Fibroblast of lung (primary cell): Measurements from ENCODE around the gene UBL7. TPM values are rescaled to one million over a fixed set of nuclear protein-coding genes. Genes with fewer than 3 reads are reported as not detected.
A peak's percentile ranks its signal among the peaks of the same experiment; 100 is the strongest.
"Not testable (repeated sequence)": the region's sequence is repeated elsewhere in the genome, so short reads cannot be mapped to it uniquely, and the experiment has no call there.

Experiments used
- DNase-seq, 2 donors: peaks; one replicate each; pipeline versions ENCODE4 v3.0.0 to v3.0.0-alpha.2; 2010; ENCODE audit warnings: low read depth in 2 of 2
- H2AFZ ChIP-seq: 2 replicates; pipeline ENCODE4 v1.5.1; 2012; ENCODE audit warnings: low read length, control low read depth, inconsistent platforms
- H3K27ac ChIP-seq: 2 replicates; pipeline ENCODE4 v1.5.1; 2011; ENCODE audit warnings: low read length, control low read depth; ENCODE audit not compliant: insufficient read depth
- H3K27me3 ChIP-seq: 2 replicates; pipeline ENCODE4 v1.5.1; 2011; ENCODE audit warnings: mild to moderate bottlenecking, low read length; ENCODE audit not compliant: control insufficient read depth, insufficient read depth
- H3K36me3 ChIP-seq: 2 replicates; pipeline ENCODE4 v1.5.1; 2011; ENCODE audit warnings: low read length; ENCODE audit not compliant: control insufficient read depth, insufficient read depth
- H3K4me1 ChIP-seq: 2 replicates; pipeline ENCODE4 v1.5.1; 2011; ENCODE audit warnings: low read length; ENCODE audit not compliant: control insufficient read depth, insufficient read depth; ENCODE audit errors: extremely low read depth
- H3K4me2 ChIP-seq: 2 replicates; pipeline ENCODE4 v1.5.1; 2011; ENCODE audit warnings: low read length, control low read depth; ENCODE audit not compliant: insufficient read depth; ENCODE audit errors: extremely low read depth
- H3K4me3 ChIP-seq, 4 experiments: fragments of 200-600 bp in 1 of 4; sonication (generic) in 1 of 4; replicated peaks in 1 of 4; 2 replicates each; pipeline ENCODE4 v1.5.1; 2011 to 2016; ENCODE audit warnings: low read length in 4 of 4, low read depth in 3 of 4, mild to moderate bottlenecking in 3 of 4, control low read depth in 2 of 4, inconsistent platforms in 1 of 4, mixed read lengths in 1 of 4; ENCODE audit not compliant: insufficient read depth in 1 of 4; ENCODE audit errors: control extremely low read depth in 1 of 4
- H3K79me2 ChIP-seq: 2 replicates; pipeline ENCODE4 v1.5.1; 2012; ENCODE audit warnings: mild to moderate bottlenecking, low read length, inconsistent platforms; ENCODE audit not compliant: control insufficient read depth, insufficient read depth
- H3K9ac ChIP-seq: 2 replicates; pipeline ENCODE4 v1.5.1; 2011; ENCODE audit warnings: mild to moderate bottlenecking, low read length, control low read depth; ENCODE audit not compliant: insufficient read depth
- H3K9me3 ChIP-seq: 2 replicates; pipeline ENCODE4 v1.5.1; 2012; ENCODE audit warnings: low read depth, low read length; ENCODE audit not compliant: control insufficient read depth, insufficient read depth
- H4K20me1 ChIP-seq: 2 replicates; pipeline ENCODE4 v1.5.1; 2011; ENCODE audit warnings: low read length; ENCODE audit not compliant: control insufficient read depth, insufficient read depth; ENCODE audit errors: extremely low read depth
- CTCF ChIP-seq, 2 donors: IDR thresholded peaks in 1 of 2; conservative IDR thresholded peaks in 1 of 2; 1 replicate in 1 of 2; 2 replicates in 1 of 2; pipeline ENCODE4 v1.5.1; 2011 to 2012; ENCODE audit warnings: low read length in 2 of 2, control low read depth in 1 of 2, inconsistent platforms in 1 of 2, low read depth in 1 of 2, mild to moderate bottlenecking in 1 of 2
- EZH2 ChIP-seq: IDR thresholded peaks from 2 replicates; pipeline ENCODE4 v1.5.1; 2012; ENCODE audit warnings: low read length, control low read depth, mild to moderate bottlenecking; ENCODE audit errors: missing control alignments
- polyA plus RNA-seq, 2 donors: library from polyadenylated mRNA; depleted of rRNA in 1 of 2; stranded (reverse) in 1 of 2; unstranded in 1 of 2; fragments of >200 nt; gene quantifications; 2 replicates each; pipeline ENCODE4 v1.2.1, GENCODE V29; 2011 to 2012; ENCODE audit warnings: missing spikeins in 1 of 2
- total RNA-seq: library from RNA; depleted of rRNA; stranded (reverse); fragments of >200 nt; gene quantifications from 2 replicates; pipeline ENCODE4 v1.2.1, GENCODE V29; 2014

UBL7 gene
- total and polyA plus RNA-seq, 2 donors (not counting 1 experiment from before 2014, with no cell fraction given): 31.9 to 36.8 TPM

- no peak overlapping the region for H3K4me3 ChIP-seq
- no peak overlapping the region for H2AFZ ChIP-seq
- H4K20me1 ChIP-seq: no peaks in the 10 kb centered on the region
- H3K79me2 ChIP-seq: no peaks in the 10 kb centered on the region
- no peak overlapping the region for H3K4me2 ChIP-seq
- H3K27me3 ChIP-seq: no peaks in the 10 kb centered on the region
- no peak for TF ChIP-seq CTCF (conservative IDR thresholded peaks at IDR 0.05 in 1 of 2, IDR thresholded peaks at IDR 0.05 in 1 of 2; ENCODE audit: low read depth in 1 of 2, low read length in 2 of 2)
- TF ChIP-seq EZH2: no peak
- H3K9ac ChIP-seq: no peak overlapping the region
- no peak for DNase-seq
- no peaks in the 10 kb centered on the region for H3K9me3 ChIP-seq
- H3K36me3 ChIP-seq: no peaks in the 10 kb centered on the region
- no peak overlapping the region for H3K27ac ChIP-seq
- H3K4me1 ChIP-seq: no peaks in the 10 kb centered on the region
These were observed 27.8 kb upstream of the UBL7 start for GRCh38 chr15:74488776-74489175.

GRCh38 chr15:74482661-74483060 is 21.7 kb upstream of the UBL7 start:
- Histone ChIP-seq H3K9me3 (no peaks in the 10 kb centered on the region), H3K79me2 (no peaks in the 10 kb centered on the region), H3K4me2 (no peak overlapping the region), H2AFZ (no peak overlapping the region), H3K36me3 (no peaks in the 10 kb centered on the region), H3K9ac (no peak overlapping the region), H4K20me1 (no peaks in the 10 kb centered on the region), H3K27me3 (no peaks in the 10 kb centered on the region), H3K4me1 (no peaks in the 10 kb centered on the region), H3K4me3 (no peak overlapping the region), H3K27ac (no peak overlapping the region)
- TF ChIP-seq CTCF (conservative IDR thresholded peaks at IDR 0.05 in 1 of 2, IDR thresholded peaks at IDR 0.05 in 1 of 2; ENCODE audit: low read depth in 1 of 2, low read length in 2 of 2) (peak in 1 of 2 donors; percentile 4), EZH2 (no peak)
- DNase-seq: no peak

- not testable (repeated sequence) for DNase-seq, H3K9ac ChIP-seq, H3K36me3 ChIP-seq, H3K79me2 ChIP-seq, H3K27ac ChIP-seq, H3K27me3 ChIP-seq, H2AFZ ChIP-seq, H3K4me2 ChIP-seq, H3K9me3 ChIP-seq, H4K20me1 ChIP-seq, H3K4me1 ChIP-seq, H3K4me3 ChIP-seq
These were observed 19.4 kb upstream of the UBL7 start for GRCh38 chr15:74480364-74480763.

- H4K20me1 ChIP-seq, H2AFZ ChIP-seq, H3K4me2 ChIP-seq, H3K9me3 ChIP-seq, H3K4me3 ChIP-seq, H3K4me1 ChIP-seq, H3K36me3 ChIP-seq, H3K9ac ChIP-seq, H3K27ac ChIP-seq, DNase-seq, H3K79me2 ChIP-seq, H3K27me3 ChIP-seq: not testable (repeated sequence)
These were observed 10.7 kb upstream of the UBL7 start for GRCh38 chr15:74471621-74472020.
